NCI-H2029 treated with DMSO at 0.1 percent for 48 hours (cell line): ENCODE results near the gene DYNC2H1.
"Not testable (repeated sequence)": the region's sequence is repeated elsewhere in the genome, so short reads cannot be mapped to it uniquely, and the experiment has no call there.

Source experiments
- DNase-seq: peaks from one replicate; lab custom pipeline; 2025; lab: John Stamatoyannopoulos, UW

DYNC2H1 gene

DNA sequence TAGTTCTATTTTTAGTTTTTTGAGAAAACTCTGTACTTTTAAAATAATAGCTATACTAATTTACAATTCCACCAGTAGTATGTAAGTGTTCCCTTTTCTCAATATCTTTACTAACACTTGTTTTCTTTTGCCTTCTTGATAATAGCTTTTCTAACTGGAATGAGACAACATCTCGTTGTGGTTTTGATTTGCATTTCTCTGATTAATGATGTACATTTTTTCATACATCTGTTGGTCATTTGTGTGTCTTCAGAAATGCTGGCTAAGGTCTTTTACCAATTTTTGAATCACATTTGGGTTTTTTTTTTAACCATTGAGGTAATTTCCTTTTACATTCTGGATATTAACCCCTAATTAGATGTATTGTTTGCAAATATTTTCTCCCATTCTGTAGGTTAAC, 258.9 kb downstream of the DYNC2H1 start:
- DNase-seq: no peak

DNA sequence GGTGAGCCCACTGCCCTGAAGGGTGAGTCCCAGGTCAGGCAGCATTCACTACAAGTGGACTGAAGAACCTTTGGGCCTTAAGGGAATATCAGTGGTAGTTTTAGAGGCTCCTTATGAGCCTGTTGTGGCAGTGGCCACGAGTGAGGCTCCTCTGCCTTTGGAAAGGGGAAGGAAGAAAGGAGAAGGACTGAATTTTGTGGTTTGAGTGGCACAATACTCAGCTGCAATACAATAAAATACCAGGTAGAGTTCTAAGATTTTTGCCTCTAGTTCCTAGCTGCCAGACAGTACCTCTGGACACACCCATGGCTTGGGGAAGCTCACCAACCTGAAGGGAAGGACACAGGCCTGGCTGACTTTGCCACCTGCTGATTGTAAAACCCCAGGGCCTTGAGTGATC, 260.9 kb downstream of the DYNC2H1 start:
- no peak for DNase-seq

DNA sequence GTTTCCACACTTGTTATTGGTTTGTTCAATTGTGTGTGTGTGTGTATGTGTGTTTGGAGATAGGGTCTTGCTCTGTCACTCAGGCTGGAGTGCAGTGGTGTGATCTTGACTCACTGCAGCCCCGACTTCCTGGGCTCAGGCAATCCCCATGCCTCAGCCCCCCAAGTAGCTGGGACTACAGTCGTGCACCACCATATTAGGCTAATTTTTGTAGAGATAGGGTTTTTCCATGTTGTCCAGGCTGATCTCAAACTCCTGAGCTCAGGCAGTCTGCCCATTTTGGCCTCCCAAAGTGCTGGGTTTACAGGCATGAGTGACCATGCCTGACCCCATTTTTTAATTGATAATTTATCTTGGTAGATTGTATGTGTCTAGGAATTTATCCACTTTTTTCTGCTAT, 263.7 kb downstream of the DYNC2H1 start:
- no peak for DNase-seq

DNA sequence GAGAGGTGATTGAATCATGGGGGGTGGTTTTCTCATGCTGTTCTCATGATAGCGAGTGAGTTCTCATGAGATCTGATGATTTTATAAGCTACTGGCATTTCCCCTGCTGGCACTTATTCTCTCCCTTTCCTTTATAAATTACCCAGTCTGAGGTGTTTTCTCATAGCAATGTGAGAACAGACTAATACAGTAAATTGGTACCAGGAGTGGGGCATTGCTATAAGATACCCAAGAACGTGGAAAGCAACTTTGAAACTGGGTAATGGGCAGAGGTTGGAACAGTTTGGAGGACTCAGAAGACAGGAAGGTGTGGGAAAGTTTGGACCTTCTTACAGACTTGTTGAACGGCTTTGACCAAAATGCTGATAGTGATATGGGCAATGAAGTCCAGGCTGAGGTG, 265.0 kb downstream of the DYNC2H1 start:
- DNase-seq: not testable (repeated sequence)

DNA sequence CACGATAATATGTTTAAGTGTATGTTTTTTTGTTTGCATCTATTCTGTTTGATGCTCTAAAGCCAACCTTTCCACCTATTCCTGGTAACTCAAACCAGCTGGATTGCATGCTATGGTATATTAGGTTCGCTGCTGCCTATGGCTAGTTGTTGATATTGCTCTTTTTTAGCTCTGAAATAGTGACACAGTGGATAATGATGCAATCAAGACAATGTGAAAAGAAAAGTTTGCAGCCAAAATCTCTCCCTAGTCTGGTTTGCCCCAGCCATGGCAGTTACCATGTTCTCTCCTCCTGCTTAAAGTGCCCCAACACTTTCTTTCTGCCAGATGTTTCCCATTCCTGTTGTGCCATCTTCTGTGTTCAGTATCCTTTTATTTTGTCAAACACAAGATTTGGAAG, 269.7 kb downstream of the DYNC2H1 start:
- no peak for DNase-seq

DNA sequence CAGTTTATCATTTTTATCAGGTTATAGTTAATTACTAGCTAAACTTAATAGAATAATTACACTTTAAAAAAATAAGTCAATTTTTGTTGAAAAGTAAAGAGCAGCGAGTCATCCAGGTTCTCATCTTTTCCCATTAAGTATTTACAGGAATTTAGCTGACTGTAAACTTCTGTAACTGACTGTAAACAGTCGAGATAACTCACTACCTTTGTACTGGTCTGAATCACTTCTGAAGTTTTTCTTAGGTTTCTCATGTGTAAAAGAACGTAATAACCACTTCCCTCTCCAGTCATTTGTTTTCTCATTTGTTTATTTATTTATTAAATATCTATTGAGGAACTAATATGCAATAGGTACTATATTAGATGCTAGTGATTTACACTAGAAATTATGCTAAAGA, 270.8 kb downstream of the DYNC2H1 start:
- DNase-seq: no peak

DNA sequence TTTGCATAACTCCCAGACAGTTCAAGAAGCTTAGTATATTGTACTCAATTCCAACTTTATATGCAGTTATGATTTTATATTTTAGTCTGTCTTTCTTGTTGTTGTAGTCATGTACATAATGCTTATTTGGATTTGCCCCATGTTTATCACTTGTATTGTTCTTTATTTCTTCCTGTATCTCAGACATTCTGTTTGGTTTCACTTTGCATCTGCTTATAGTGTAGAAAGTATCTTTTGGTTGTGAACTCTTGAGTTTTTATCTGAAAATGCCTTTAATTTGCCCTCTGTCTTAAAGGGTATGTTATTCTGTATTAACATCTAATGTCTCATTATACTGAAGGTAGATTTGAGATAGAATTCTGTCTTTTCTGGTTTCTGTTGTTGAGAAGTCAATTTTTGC, 275.4 kb downstream of the DYNC2H1 start:
- DNase-seq: no peak

DNA sequence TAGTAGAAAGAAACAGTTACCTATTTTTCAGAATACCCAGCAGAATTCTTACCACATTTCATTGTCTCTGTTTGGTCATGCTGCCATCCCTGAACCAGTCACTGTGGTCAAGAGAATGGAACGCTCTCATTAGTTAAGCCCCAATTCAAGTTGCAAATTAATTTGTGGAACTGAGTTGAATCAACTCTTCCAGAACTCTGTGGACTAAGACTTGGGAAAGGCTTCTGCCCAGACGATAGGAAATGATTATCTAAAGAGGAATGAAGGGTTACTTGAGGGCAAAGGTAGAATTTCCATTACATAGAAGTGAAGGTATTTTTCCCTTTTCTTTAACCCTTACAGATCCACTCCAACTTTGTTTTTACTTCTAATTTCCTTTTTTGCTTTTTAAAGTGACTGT, 286.4 kb downstream of the DYNC2H1 start:
- no peak for DNase-seq

DNA sequence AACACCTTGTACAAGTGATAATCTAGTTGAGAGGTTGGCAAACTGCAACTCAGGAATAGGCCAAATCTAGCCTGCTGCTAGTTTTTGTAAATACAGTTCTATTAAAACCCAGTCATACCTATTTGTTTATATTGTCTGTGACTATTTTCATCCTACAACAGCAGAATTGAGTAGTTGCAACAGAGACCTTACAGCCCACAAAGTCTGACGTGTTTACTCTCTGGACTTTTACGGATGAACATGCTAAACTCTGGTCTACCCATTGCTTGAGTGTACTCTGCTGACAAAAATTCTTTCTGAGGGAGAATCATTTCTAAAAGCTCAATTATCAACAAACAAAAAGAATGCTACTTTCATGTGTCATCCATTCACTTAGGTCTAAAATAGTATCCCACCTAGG, 287.0 kb downstream of the DYNC2H1 start:
- DNase-seq: no peak

DNA sequence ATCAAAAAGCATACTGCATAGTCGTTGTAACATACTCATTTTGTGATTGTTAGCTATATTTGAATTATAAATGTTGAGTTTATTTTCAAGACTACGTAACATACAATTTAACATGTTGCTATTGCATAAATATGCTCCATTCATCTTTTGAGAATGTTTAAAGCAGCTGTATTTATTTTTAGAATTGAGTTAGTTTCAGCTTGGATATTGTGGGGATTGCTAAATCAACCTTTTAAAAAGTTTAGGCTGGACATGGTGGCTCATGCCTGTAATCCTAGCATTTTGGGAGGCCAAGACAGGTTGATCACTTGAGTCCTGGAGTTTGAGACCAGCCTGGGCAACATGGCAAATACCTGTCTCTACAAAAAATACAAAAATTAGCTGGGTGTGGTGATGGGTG, 288.1 kb downstream of the DYNC2H1 start:
- DNase-seq: no peak

DNA sequence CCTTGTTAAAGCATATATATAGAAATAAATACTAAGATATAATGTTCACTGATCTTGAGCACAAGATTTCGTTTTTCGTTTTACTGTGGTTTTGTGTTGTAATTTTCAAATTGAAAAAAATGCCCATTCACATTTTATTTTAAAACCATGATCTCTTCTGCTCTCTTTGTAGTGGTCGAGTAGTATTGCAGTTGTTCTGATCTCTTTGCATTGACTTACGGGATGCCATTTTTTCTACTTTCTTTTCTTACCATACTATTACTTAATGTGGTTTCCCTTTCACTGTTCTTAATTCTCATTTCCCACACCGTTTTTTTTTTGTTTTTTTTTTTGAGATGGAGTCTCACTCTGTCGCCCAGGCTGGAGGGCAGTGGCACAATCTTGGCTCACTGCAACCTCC, 289.6 kb downstream of the DYNC2H1 start:
- DNase-seq: no peak

DNA sequence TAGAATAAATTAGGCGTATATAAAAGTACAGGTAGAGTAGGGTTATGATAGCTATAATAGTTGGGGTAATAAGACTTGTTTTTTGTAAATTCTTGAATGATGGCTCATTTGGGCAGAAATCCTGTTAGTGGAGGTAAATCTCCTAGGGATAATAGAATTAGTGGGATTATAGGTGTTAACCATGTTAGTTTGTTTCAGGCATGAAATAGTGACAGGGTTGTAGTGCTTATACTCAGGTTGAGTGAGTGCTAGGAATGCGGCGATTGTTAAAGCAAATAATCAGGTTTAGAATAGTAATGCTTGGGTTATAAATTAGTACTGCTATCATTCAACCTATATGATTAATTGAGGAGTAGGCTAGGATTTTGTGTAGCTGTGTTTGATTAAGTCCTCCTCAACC, 297.1 kb downstream of the DYNC2H1 start:
- no peak for DNase-seq

DNA sequence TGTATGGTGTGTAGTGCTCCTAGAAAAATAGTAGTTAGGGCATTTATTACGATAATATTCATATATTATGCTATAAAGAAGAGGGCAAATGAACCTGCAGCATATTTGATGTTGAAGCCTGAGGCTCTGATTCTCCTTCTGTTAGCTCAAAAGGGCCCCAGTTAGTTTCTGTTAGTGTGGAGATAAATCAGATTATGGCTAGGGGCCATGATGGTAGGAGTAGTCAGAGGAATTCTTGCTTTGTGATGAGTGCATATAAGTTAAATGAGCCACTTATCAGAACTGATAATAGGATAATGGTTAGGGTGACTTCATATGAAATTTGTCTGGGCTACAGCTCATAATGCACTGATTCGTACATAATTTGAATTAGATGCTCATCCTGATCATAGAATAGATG, 298.4 kb downstream of the DYNC2H1 start:
- no peak for DNase-seq

DNA sequence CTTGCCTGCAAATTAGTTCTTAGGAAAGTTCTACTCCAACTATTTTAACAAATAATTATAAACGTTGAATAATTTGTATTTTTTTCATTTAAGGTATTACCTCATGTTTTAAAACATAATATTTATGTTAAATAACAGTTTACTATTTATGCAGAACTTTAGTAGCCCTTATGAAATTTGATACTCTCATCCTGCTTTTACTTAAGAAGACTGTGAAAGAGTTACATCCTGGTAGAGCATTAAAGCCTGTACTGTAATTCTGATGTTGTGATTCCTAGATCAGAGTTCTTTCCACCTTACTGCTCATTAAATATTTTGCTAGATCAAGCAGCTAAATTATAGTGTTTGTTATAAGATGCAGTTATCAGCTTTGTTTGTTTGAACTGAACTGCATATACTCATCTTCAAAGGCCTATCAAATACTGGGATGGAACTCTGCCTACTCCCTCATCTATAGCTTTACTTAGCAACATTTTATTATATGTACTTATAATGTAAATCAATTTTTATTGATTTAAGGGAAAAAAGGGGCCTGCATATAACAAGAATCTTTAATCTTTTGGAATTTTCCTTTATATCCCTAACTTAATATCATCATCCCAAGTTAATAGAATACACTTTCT, 304.2 kb downstream of the DYNC2H1 start:
- DNase-seq: no peak

DNA sequence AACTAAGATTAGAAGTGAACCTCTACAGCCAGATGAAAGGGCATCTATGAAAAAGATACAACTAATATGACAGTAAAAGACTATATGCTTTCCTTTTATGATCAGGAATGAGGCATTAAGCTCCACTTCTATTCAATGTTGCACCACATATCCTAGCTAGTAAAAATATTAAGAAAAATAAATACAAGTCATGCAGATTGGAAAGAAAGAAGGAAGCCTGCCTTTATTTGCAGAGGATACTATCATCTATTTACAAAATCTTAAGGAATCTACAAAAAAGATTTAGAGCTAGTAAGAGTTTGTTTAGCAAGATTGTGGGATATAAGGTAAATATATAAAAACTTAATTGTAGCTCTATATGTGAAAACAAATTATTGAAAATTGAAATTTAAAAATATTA, 308.8 kb downstream of the DYNC2H1 start:
- no peak for DNase-seq

DNA sequence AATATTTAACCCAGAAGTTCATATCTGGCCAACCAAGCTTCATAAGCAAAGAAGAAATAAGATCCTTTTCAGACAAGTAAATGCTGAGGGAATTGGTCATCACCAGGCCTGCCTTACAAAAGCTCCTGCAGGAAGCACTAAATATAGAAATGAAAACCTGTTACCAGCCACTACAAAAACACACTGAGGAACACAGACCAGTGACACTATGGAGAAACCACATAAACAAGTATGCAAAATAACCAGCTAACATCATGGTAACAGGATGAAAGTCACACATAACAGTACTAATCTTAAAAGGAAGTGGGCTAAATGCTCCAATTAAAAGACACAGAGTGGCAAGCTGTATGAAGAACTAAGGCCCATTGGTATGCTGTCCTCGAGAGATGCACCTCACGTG, 311.4 kb downstream of the DYNC2H1 start:
- DNase-seq: no peak

DNA sequence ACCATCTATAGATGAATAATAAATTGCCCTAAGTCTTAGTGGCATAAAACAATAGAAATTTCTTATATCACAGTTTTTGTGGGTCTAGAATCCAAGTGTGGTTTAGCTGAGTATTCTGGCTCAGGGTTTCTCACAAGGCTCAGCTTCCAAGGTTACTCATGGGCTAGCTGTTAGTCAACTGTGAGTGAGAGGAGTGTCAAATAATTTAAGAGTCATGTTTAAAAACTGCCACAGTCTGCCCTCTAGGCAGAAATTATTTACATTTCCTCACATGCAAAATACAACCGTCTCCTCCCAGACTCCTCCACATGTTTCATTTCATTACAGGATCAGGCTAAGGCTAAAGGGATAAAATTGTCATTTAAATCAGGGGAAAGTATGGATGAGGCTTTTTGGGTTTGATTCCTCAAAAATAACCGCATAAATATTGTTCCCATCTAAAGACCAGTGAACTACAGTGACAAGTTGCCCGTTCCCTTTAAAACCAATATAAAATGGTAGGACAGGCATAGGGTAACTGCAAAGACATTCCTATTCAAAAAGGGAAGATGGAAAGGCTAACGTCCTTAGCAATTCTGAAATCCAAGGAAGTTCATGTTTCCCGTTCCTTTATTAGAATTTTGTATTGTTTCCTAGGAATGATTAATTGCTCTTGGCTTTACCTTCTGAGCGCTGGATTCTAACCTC, 324.3 kb downstream of the DYNC2H1 start:
- no peak for DNase-seq

DNA sequence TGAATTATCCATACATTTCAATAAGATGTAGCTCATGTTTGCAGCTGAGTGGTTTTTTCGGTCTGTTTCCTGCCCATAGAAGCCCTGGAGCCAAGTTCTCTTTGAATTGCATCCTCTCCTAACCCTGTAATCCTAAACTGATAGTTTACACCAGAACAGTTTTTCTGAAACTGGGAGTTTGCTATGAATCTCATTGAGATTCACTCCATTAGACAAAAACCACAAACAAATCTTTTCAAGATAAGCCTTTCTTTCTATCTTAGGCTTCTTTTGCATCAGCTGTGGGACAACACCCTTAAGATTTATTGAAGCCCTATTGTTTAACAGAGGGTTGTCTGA, 324.8 kb downstream of the DYNC2H1 start:
- DNase-seq: no peak

DNA sequence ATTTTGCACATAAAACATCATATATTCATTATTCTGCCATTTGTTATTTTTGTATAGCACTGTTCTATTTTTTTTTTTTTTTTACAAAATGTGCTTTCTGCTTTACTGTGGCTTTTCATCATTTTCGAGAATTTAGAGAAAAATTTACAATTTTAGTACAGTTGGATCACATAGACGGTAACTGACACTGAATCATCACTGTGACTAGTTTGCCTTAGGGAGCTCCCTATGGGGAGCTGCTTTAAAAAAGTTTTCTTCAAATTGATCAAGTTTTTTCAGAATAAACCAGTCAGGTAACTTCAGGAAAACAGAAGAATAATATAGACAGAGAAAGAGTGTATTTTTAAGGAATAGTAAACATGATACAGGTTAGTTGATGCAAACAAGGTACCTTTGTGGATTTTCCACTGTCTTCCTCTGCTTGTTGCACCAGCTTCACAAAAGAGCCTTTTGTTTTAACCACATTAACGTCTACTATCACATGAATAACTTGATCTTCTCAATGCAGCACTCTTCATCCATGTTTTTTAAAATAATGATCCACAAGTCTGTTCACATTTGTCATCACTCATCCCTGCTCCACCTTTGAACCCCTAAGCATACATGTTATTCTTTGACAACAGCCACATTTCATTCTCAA, 327.0 kb downstream of the DYNC2H1 start:
- no peak for DNase-seq

DNA sequence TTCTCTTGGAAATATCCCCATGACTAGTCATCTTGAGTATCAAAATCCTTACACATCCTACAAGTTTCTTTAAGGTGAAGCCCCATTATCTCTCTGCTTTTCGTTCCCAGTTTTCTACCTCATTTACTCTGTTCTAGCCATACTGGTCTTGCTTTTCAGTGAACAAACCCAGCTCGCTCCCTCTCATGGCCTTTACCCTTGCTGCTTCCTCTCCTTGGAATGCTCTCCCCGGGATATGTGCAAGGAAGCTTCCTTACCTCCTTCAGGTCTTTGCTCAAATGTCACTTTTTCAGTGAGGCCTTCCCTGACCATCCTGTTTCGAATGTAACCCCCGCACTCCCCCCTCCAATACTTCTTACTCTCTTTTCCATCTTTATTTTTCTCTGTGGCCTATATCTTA, 331.8 kb downstream of the DYNC2H1 start:
- DNase-seq: no peak

DNA sequence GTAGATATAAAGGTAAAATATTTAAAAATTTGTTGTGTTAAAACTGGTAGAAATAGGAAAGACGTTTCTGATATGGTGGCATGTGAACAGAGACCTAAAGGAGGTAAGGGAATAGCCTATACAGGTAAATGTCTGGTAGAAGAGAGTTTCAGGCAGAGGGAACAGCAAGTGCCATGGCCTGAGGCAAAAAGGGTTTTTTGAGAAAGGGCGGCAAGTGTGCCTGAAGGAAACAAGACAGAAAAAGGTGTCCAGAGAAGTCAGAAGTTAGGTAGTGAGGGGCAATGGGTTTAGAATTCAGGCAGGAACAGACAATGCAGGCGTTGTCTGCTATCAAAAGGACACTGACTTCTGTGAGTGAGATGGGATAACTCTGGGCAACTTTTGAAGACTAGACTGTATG, 339.7 kb downstream of the DYNC2H1 start:
- DNase-seq: no peak

DNA sequence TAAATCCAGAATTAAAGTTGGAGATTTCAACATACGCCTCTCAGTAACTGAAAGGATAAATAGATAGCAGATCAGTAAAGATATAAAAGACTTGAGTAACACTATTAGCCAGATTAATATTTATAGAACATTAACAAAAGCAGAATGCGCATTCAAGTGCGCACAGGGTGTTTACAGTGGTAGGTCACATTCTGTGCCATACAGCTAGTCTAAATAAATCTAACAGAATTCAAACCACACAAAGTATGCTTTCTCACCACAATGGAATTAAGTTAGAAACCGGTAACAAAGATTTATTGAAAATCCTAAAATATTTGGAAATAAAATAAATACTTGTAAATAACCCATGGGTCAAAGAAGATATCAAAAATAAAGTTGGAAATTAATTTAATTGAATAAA, 341.0 kb downstream of the DYNC2H1 start:
- no peak for DNase-seq

DNA sequence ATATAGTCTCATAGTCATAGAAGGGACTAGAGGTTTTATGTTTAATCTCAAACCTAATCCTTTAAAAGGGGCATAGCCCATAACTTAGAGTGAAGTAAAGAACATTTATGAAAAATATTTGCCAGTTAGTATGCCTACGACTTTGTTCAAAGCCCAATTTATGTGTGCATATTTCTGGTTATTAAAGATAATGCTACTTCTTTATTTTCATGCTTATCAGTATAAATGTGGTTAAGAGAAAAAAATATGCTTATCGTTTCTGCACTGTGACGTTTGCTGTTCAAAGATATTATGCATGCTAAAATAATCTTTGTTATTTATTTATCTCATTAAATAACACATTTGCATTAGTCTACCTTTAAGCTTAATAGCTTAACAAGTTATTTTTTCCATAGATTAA, 343.9 kb downstream of the DYNC2H1 start:
- no peak for DNase-seq
